GM21381 (cell line): ENCODE data around the gene BCL2A1.
"Not testable (repeated sequence)": the region's sequence is repeated elsewhere in the genome, so short reads cannot be mapped to it uniquely, and the experiment has no call there.

Experiments
- ATAC-seq: cut with Tn5 transposase; IDR thresholded peaks from one replicate; pipeline ENCODE4 v1.9.1; 2021; ENCODE audit warnings: mild to moderate bottlenecking, moderate library complexity; ENCODE audit not compliant: unreplicated experiment

BCL2A1 gene

DNA sequence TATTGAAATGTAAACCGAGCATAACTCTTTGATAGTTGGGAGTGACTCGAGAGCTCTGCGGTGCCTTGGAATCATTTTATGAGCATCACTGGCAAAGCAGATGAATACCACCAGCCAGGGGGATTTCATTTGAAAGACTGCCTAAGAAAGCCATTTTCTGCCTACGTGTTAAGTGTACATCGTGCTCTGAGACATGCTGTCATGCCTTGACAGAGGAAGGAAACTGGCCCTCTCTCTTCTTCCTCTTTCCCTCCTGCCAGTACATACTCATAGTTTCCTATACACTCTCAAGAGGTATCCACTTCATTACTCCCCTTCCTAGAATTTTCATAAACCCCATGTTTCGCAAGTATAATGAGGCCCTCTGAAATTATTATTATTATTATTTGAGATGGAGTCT, 8.8 kb downstream of the BCL2A1 start:
- no peak for ATAC-seq

DNA sequence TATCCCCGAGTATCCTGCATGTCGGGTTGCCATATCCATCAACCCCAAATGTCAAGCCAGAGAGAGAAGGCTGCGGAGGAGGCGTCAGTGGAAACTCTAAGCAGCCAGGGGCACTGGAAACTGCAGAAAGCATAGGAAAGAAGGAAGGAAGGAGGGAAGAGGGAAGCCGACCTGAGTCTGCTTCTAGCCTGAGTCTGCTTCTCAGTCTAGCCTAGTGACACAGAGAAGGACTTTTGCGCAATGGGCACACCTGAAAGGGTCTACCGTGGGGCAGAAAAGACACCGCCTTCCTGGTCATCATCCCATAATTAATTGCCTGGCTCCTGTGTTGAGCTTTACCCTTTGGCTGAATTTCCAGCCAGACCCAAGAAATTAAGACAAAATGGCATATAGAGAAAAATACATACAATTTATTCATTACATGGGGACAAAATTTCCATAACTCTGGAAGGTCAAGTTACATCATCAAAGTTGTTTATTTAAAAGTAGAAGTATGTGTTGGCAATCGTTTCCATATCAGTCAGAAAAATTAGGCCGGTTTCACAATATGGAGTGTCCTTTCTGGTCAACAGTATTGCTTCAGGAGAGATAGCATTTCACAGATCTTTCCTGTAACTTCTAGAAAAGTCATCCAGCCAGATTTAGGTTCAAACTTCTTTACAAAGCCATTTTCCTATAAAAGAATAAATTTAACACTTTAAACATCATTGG, 10.3 kb downstream of the BCL2A1 start:
- ATAC-seq = no peak

DNA sequence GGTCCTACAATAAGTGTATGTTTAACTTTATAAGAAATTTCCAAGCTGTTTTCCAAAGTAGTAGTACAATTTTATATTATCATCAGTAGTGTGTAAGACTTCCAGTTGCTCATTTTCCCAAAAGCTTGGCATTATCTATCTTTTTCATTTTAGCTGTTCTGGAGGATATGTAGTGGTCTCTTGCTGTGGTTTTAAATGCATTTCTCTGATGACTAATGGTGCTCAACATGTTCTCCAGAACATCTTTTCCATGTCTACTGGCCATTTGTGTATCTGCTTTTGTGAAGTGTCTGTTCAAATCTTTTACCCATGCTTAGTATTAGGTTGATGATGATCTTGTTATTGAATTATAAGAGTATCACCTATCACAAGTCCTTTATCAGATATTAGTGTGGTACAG, 13.3 kb downstream of the BCL2A1 start:
- ATAC-seq = no peak

- ATAC-seq = no peak
Measured at GRCh38 chr15:79956354-79956939, 14.5 kb downstream of the BCL2A1 start.

DNA sequence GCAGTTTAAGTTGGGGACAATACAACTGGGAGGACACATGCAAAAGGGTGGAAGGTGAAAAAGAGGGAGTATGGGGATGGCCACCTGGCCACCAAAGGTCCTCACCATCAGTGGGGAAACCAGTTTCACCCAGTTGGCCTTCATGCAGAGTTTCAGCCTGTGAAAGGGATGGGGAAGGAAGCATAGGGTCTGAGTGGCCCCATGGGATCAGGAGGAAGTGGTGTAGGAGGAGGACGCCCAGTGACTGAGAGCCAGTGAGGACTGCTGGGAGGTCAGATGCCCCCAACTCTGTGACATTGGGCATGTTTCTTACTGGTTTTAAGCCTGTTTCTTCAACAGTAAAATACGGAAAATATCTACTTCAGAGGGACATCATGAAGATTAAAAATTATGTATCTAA, 16.3 kb downstream of the BCL2A1 start:
- ATAC-seq = no peak

DNA sequence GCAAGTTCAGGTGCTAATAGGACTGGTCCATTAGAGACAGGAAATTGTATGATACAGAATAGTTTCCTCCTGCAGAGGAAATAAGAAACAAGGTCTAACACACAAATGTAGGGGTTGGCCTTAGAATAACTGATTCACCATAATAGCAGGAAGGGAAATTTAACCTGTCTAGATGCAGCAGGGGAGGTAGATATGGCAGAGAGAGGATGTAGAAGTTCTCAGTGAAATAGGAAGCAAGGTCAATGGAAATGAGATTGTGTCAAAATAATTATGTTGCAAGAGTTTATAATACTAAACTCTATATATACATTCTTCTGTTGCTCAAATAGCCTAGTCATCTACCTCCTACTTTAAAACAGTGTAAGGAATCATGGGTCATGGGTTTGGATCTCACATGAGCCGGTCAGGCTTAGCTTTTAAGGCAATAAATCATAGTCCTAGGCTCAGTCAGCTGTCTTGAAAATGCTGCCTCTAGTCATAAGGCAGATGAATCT, 17.0 kb downstream of the BCL2A1 start:
- no peak for ATAC-seq

- no peak for ATAC-seq
Measured at GRCh38 chr15:79952329-79952728, 18.7 kb downstream of the BCL2A1 start.

DNA sequence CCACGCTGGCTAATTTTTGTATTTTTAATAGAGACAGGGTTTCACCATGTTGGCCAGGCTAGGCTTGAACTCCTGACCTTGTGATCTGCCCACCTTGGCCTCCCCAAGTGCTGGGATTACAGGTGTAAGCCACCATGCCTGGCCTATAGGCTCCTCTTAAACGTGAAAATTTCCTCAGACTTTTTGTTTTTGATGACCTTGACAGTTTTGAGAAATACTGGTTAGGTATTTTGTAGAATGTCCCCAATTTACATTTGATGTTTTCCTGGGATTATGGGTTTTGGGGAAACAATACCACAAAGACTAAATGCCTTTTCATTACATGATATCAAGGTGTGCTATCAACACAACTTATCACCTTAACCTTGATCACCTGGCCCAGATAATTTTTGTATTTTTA, 20.7 kb downstream of the BCL2A1 start:
- ATAC-seq = no peak

- no peak for ATAC-seq
Measured at GRCh38 chr15:79948761-79949160, 22.2 kb downstream of the BCL2A1 start.

DNA sequence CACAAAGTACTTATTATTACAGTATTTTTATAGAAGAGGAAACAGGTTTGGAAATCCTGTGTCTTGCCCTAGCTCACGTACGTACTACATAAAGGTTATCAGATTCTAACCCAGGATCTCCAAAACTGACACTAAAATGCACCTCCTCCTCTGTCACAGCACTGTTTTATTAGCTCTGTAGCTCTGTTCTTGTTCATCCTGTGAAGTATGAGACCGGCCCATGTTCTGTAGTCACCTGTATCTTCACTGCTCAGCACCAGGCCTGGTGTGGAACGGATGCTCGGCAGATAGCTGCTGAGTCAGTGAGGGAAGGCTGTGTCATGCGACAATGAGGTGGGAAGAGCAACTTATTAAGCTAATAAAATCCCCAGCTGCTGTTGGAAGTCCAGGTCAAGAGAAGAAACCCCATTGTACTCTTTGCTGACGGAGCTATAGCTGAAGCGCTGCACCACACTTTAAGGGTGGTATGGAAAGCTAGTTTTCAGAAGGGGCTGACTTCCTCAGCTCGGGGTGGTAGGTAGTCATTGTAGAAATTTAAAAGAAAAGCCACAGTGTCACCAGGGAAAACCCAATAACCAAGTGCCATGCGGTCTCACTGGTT, 22.8 kb downstream of the BCL2A1 start:
- no peak for ATAC-seq

GRCh38 chr15:79947009-79947408, 24.0 kb downstream of the BCL2A1 start:
- ATAC-seq = no peak

GRCh38 chr15:79944622-79945021, 26.4 kb downstream of the BCL2A1 start:
- no peak for ATAC-seq

DNA sequence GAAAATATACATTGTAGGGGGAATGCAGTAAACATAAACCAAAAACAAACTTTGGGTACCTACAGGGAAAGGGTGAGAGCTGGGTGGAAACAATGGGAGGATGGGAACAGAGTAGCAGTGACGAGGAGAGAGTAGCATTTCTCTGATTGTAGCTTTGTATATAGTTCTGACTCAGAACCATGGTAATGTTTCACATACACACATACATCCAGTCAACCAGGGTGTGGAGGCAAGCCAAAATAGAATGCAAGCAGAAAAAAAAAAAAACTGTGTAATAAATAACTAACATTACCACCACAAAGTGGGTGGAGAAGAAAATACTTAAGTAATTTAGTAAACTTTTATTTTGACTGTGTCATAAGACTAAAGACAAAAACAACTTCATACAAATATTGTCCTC, 27.2 kb downstream of the BCL2A1 start:
- ATAC-seq = peak; percentile 80

GRCh38 chr15:79942741-79943481, 28.1 kb downstream of the BCL2A1 start:
- no peak for ATAC-seq

- no peak for ATAC-seq
Measured at GRCh38 chr15:79939399-79939798, 31.6 kb downstream of the BCL2A1 start.

DNA sequence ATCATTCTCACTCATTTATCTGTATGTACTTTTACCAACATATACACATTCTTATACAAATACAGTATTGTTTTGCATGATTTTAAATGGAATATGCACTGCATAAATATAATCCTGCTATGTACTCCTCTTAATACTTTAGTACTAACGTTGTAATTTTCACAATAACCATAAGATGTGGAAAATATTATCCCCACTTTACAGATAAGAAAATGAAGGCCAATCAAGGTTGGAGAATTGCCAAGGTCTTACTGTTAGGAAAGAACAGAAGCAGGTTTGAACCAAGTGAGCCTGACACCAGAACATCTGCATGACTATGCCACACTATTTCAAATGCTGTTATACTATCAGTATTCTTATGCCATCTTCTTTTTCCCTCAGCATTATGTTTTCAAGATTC, 32.9 kb downstream of the BCL2A1 start:
- no peak for ATAC-seq

- not testable (repeated sequence) for ATAC-seq
Measured at GRCh38 chr15:79935556-79936201, 35.3 kb downstream of the BCL2A1 start.

DNA sequence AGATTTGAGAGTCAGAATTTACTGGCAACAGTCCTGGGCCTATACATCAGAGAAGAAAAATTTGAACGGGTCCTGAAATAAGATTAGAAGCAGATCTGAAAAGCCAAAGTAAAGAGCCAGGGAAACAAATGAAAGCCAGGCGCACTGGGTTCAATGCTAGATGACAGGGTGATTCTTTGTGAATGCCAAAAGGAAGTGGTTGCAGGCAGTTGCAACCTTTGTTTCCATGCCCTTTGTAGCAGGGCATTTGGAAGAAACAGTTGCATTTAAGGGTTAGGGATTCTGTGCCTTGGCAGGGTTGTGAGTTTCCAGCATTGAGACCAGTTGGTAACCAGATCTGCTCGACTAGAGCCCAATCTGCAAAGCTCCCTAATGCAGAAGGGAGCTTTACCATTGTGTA, 37.8 kb downstream of the BCL2A1 start:
- ATAC-seq = no peak

DNA sequence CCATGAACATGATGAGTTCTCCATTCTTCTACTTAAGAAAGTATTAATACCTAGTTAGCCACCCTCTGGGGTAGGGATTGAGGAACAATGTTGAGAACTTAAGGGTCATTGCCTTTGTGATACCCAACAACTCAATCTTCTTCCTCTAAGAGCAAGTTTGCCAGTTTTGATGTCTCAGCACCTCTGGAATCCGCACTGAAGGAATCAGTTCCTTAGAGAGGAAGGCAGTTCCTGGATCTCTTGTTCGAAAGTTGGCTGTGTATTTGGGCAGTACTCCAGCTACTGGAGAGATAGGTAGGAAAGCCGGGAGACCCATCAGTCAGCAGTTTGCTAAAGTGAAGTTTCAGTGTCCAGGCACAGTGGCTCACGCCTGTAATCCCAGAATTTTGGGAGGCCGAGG, 38.5 kb downstream of the BCL2A1 start:
- ATAC-seq = no peak

GRCh38 chr15:79930516-79930915, 40.5 kb downstream of the BCL2A1 start:
- ATAC-seq = no peak

DNA sequence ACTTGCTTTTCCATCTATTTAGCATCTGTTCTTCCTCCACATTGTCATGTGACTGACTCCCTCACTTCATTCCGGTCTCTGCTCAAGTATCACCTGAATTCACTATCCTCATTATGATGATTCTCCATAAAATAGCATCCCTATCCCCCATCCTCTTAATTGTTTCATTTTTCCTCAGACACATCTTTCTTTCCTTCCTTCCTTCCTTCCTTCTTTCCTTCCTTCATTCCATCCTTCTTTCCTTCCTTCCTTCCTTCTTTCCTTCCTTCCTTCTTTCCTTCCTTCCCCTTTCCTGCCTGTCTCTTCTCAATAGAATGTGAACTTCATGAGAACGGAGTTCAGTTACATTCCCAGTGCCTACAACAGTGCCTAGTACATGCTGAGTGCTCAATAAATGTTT, 41.6 kb downstream of the BCL2A1 start:
- no peak for ATAC-seq
